ENCODE results near the gene CYB561. TPM values are rescaled to one million over a fixed set of nuclear protein-coding genes. Genes with fewer than 3 reads are reported as not detected.
A peak's percentile ranks its signal among the peaks of the same experiment; 100 is the strongest.
"Not testable (repeated sequence)": the region's sequence is repeated elsewhere in the genome, so short reads cannot be mapped to it uniquely, and the experiment has no call there.

Gene CYB561
- total RNA-seq, 1 experiment from 2014 or later = 40.1 TPM

GRCh38 chr17:63480826-63481487 lies 34.9 kb upstream of the CYB561 start:
- DNase-seq (ENCODE audit: low read depth) = peak; percentile 69
- in situ Hi-C loops (cut with HindIII; ENCODE audit: low pct_unique_long_range_greater_than_20kb, low sequenced_read_pairs) = no loop called here

- in situ Hi-C loops (cut with HindIII; ENCODE audit: low pct_unique_long_range_greater_than_20kb, low sequenced_read_pairs) = no loop called here
- no peak for DNase-seq (ENCODE audit: low read depth)
These were observed 34.2 kb upstream of the CYB561 start for GRCh38 chr17:63480192-63480784.

GRCh38 chr17:63479495-63480184 lies 33.5 kb upstream of the CYB561 start:
- in situ Hi-C loops (cut with HindIII; ENCODE audit: low pct_unique_long_range_greater_than_20kb, low sequenced_read_pairs) = no loop called here
- no peak for DNase-seq (ENCODE audit: low read depth)

GRCh38 chr17:63478814-63479494 lies 32.8 kb upstream of the CYB561 start:
- peak; percentile 72 for DNase-seq (ENCODE audit: low read depth)
- in situ Hi-C loops (cut with HindIII; ENCODE audit: low pct_unique_long_range_greater_than_20kb, low sequenced_read_pairs) = no loop called here

- no peak for DNase-seq (ENCODE audit: low read depth)
- in situ Hi-C loops (cut with HindIII; ENCODE audit: low pct_unique_long_range_greater_than_20kb, low sequenced_read_pairs) = no loop called here
These were observed 31.7 kb upstream of the CYB561 start for GRCh38 chr17:63477480-63478440.

- in situ Hi-C loops (cut with HindIII; ENCODE audit: low pct_unique_long_range_greater_than_20kb, low sequenced_read_pairs) = no loop called here
- no peak for DNase-seq (ENCODE audit: low read depth)
These were observed 30.9 kb upstream of the CYB561 start, which contains the start of gene ACE for GRCh38 chr17:63476854-63477479. Gene ACE (plus strand): TSS chr17:63477061. CDS start chr17:63477095, 34 bp downstream.

GRCh38 chr17:63476459-63476853 lies 30.4 kb upstream of the CYB561 start:
- in situ Hi-C loops (cut with HindIII; ENCODE audit: low pct_unique_long_range_greater_than_20kb, low sequenced_read_pairs) = no loop called here

GRCh38 chr17:63475491-63476412 lies 29.6 kb upstream of the CYB561 start:
- no peak for DNase-seq (ENCODE audit: low read depth)

More at GRCh38 chr17:63476459-63476853, 30.4 kb upstream of the CYB561 start:
- no peak for DNase-seq (ENCODE audit: low read depth)

GRCh38 chr17:63474586-63475460 lies 28.7 kb upstream of the CYB561 start:
- in situ Hi-C loops (cut with HindIII; ENCODE audit: low pct_unique_long_range_greater_than_20kb, low sequenced_read_pairs) = no loop called here
- no peak for DNase-seq (ENCODE audit: low read depth)

More at GRCh38 chr17:63475491-63476412, 29.6 kb upstream of the CYB561 start:
- in situ Hi-C loops (cut with HindIII; ENCODE audit: low pct_unique_long_range_greater_than_20kb, low sequenced_read_pairs) = no loop called here

GRCh38 chr17:63474174-63474573 lies 28.1 kb upstream of the CYB561 start:
- in situ Hi-C loops (cut with HindIII; ENCODE audit: low pct_unique_long_range_greater_than_20kb, low sequenced_read_pairs) = no loop called here
- no peak for DNase-seq (ENCODE audit: low read depth)

- in situ Hi-C loops (cut with HindIII; ENCODE audit: low pct_unique_long_range_greater_than_20kb, low sequenced_read_pairs); DNase-seq (ENCODE audit: low read depth): not testable (repeated sequence)
These were observed 22.0 kb upstream of the CYB561 start for GRCh38 chr17:63468099-63468498.

- in situ Hi-C loops (cut with HindIII; ENCODE audit: low pct_unique_long_range_greater_than_20kb, low sequenced_read_pairs) = no loop called here
- DNase-seq (ENCODE audit: low read depth) = no peak
These were observed 18.7 kb upstream of the CYB561 start for GRCh38 chr17:63464691-63465236.

GRCh38 chr17:63463771-63464170 lies 17.7 kb upstream of the CYB561 start:
- in situ Hi-C loops (cut with HindIII; ENCODE audit: low pct_unique_long_range_greater_than_20kb, low sequenced_read_pairs) = no loop called here

GRCh38 chr17:63460018-63460417 lies 13.9 kb upstream of the CYB561 start:
- in situ Hi-C loops (cut with HindIII; ENCODE audit: low pct_unique_long_range_greater_than_20kb, low sequenced_read_pairs) = no loop called here
- no peak for DNase-seq (ENCODE audit: low read depth)

More at GRCh38 chr17:63463771-63464170, 17.7 kb upstream of the CYB561 start:
- DNase-seq (ENCODE audit: low read depth) = no peak

- DNase-seq (ENCODE audit: low read depth) = no peak
- in situ Hi-C loops (cut with HindIII; ENCODE audit: low pct_unique_long_range_greater_than_20kb, low sequenced_read_pairs) = no loop called here
These were observed 12.4 kb upstream of the CYB561 start for GRCh38 chr17:63458478-63458877.
